H1 (cell line): ENCODE results near the gene MBNL1. TPM values are rescaled to one million over a fixed set of nuclear protein-coding genes. Genes with fewer than 3 reads are reported as not detected.

ENCODE experiments used
- CHD1 ChIP-seq: IDR thresholded peaks from 2 replicates; pipeline ENCODE4 v1.6.1; 2012; ENCODE audit warnings: low read depth, low read length, improper control_type of control experiment
- CHD7 ChIP-seq: fragments of 300-600 bp; sonication (generic); IDR thresholded peaks from 2 replicates; pipeline ENCODE4 v1.7.1; 2012; ENCODE audit warnings: low read length, moderate library complexity, mild to moderate bottlenecking, inconsistent platforms; ENCODE audit not compliant: insufficient replicate concordance
- POLR2A ChIP-seq, 2 experiments: IDR thresholded peaks; 1 replicate in 1 of 2; 2 replicates in 1 of 2; pipeline ENCODE4 v1.6.1; 2011; ENCODE audit warnings: low read depth in 2 of 2, low read length in 2 of 2, mild to moderate bottlenecking in 2 of 2; ENCODE audit errors: control extremely low read depth in 1 of 2
- YY1 ChIP-seq: IDR thresholded peaks from 2 replicates; pipeline ENCODE4 v1.6.1; 2011; ENCODE audit warnings: low read depth, mild to moderate bottlenecking, low read length
- polyA plus RNA-seq, 7 experiments: library from polyadenylated mRNA; depleted of rRNA in 3 of 7; stranded (reverse) in 5 of 7; unstranded in 2 of 7; fragments of >200 nt in 5 of 7; fragments of 200-250 nt in 2 of 7; gene quantifications; 1 replicate in 5 of 7; 2 replicates in 1 of 7; 4 replicates in 1 of 7; pipeline versions ENCODE4 v1.2.1 to v1.2.3, GENCODE V29; 2011 to 2013; ENCODE audit warnings: missing spikeins in 2 of 7, mixed read lengths in 2 of 7
- total RNA-seq: library from RNA; stranded (reverse); fragmentation: NEBNext Ultra II Directional; extraction: Animal tissue kit (Norgen Biotek cat#: 25700); gene quantifications from 2 replicates; pipeline ENCODE4 v1.2.1, GENCODE V29; 2021

The MBNL1 gene
- total and polyA plus RNA-seq, 2 of the 8 experiments (the other 6 are each of a cell fraction or from before 2014, with no cell fraction given): 5.0 to 16.4 TPM

GRCh38 chr3:152256851-152257562 lies 11.7 kb upstream of the MBNL1 start (continued):
- TF ChIP-seq CHD7: no peak
- no peak for TF ChIP-seq YY1
- no peak for TF ChIP-seq POLR2A (IDR thresholded peaks at IDR 0.05; ENCODE audit: control extremely low read depth in 1 of 2, low read depth in 2 of 2, low read length in 2 of 2)
- no peak for TF ChIP-seq CHD1
